ENCODE results near the gene MN1. TPM values are rescaled to one million over a fixed set of nuclear protein-coding genes. Genes with fewer than 3 reads are reported as not detected.

The MN1 gene
- total and polyA plus RNA-seq, 2 of the 8 experiments (the other 6 are each of a cell fraction or from before 2014, with no cell fraction given) = 3.1 to 4.9 TPM

GRCh38 chr22:27750584-27751265 is 50.8 kb downstream of the MN1 start:
- Histone ChIP-seq H4K91ac (replicated peaks; ENCODE audit: insufficient read length, low read length) (peak overlapping the region; percentile 22), H2BK15ac (ENCODE audit: low read length) (peak overlapping the region; percentile 23; the same call in 1 of the 2 replicates), H2BK5ac (ENCODE audit: low read depth, low read length) (peak overlapping the region; percentile 79; the same call in 1 of the 2 replicates), H3K79me1 (ENCODE audit: low read depth, low read length) (no peaks in the 10 kb centered on the region), H3K4ac (replicated peaks; ENCODE audit: insufficient read length, low read depth, low read length) (peak overlapping the region; percentile 29), H3K4me2 (ENCODE audit: insufficient read depth in 1 of 2, low read depth in 2 of 2, low read length in 2 of 2) (peak overlapping the region in 1 of 2 experiments; percentile 96; a peak in 2 of 4 replicates), H3K27ac (ENCODE audit: low read depth, low read length) (no peak overlapping the region), H3K4me3 (ENCODE audit: extremely low read depth in 1 of 4, insufficient read depth in 2 of 4, low read depth in 3 of 4, low read length in 4 of 4) (no peak overlapping the region), H3K9me3 (ENCODE audit: insufficient read depth in 2 of 2, low read depth in 1 of 2, low read length in 1 of 2) (no peaks in the 10 kb centered on the region), H3K36me3 (ENCODE audit: control insufficient read depth in 2 of 4, insufficient read depth in 4 of 4, low read length in 3 of 4) (no peaks in the 10 kb centered on the region), H3K23me2 (ENCODE audit: low read depth, low read length) (no peaks in the 10 kb centered on the region; the same call in 1 of the 2 replicates), H3K9ac (replicated peaks in 1 of 4; ENCODE audit: extremely low read depth in 1 of 4, low read depth in 3 of 4, low read length in 3 of 4) (no peak overlapping the region), H3K18ac (ENCODE audit: extremely low read depth, low read length) (no peak overlapping the region), H3K79me2 (ENCODE audit: control insufficient read depth in 1 of 2, insufficient read depth in 2 of 2, low read length in 2 of 2) (no peaks in the 10 kb centered on the region), H2BK20ac (ENCODE audit: low read length) (peak overlapping the region; percentile 9), H4K20me1 (replicated peaks in 1 of 2; ENCODE audit: control insufficient read depth in 1 of 2, insufficient read depth in 2 of 2, low read length in 2 of 2) (no peaks in the 10 kb centered on the region), H2BK12ac (ENCODE audit: low read depth, low read length) (peak overlapping the region; percentile 73), H3K56ac (replicated peaks; ENCODE audit: insufficient read length, low read depth, low read length) (no peak overlapping the region), H2AFZ (ENCODE audit: low read length) (no peak overlapping the region), H3K14ac (ENCODE audit: insufficient read length) (no peak overlapping the region), H2AK5ac (ENCODE audit: low read depth, low read length) (peak overlapping the region; percentile 94), H3K4me1 (replicated peaks in 1 of 4; ENCODE audit: control insufficient read depth in 3 of 4, insufficient read depth in 4 of 4, low read length in 3 of 4) (peaks cover 11 to 32% (median 23%) of the 10 kb centered on the region in 4 experiments), H4K5ac (ENCODE audit: insufficient read length, low read depth, low read length) (peak overlapping the region; percentile 18), H4K8ac (ENCODE audit: extremely low read depth, insufficient read depth, low read length) (no peak overlapping the region), H2BK120ac (replicated peaks; ENCODE audit: low read depth, low read length) (no peak overlapping the region), H3K27me3 (replicated peaks in 1 of 4; ENCODE audit: control insufficient read depth in 3 of 4, extremely low read depth in 1 of 4, insufficient read depth in 3 of 4, low read length in 3 of 4) (peaks cover 0 to 3% (median 0%) of the 10 kb centered on the region in 4 experiments; a peak in 1 of 7 replicates), H3K23ac (ENCODE audit: insufficient read length) (no peak overlapping the region)
- WGBS, 2 experiments (ENCODE audit: extremely low coverage in 1 of 2, insufficient coverage in 1 of 2, insufficient read length in 1 of 2, insufficient replicate concordance in 2 of 2, low coverage in 1 of 2, low lambda C conversion rate in 2 of 2, missing lambda C conversion rate in 1 of 2) = 86% methylated on average over 13 of the region's 13 CpGs; no CpG with 5 or more reads in 1 of the 2 experiments
- no peak for FAIRE-seq
- CTCF ChIA-PET (ENCODE audit: partially characterized antibody) = interaction anchor here (1.2 to 1.5 kb wide), 3 partner anchors 15 to 75 kb away, joined by 3 to 4 read pairs (median 4); no protein-coding TSS in a partner anchor
- DNase-seq (ENCODE audit: low read depth in 1 of 2, low spot score in 2 of 2) = no peak
- TF ChIP-seq SAP30 (IDR thresholded peaks at IDR 0.05; ENCODE audit: insufficient read depth, insufficient replicate concordance, low read length) (no peak), SIN3A (conservative IDR thresholded peaks at IDR 0.05 in 1 of 2, IDR thresholded peaks at IDR 0.05 in 1 of 2; ENCODE audit: low read depth in 1 of 2, low read length in 2 of 2) (no peak), CTBP2 (IDR thresholded peaks at IDR 0.05; ENCODE audit: borderline replicate concordance, insufficient read depth, insufficient read length, low read length) (no peak), SRF (IDR thresholded peaks at IDR 0.05; ENCODE audit: low read depth, low read length) (no peak), TCF12 (IDR thresholded peaks at IDR 0.05; ENCODE audit: low read depth, low read length) (no peak), FOSL1 (IDR thresholded peaks at IDR 0.05; ENCODE audit: insufficient read depth, low read depth, low read length) (no peak)
- POLR2A ChIA-PET (ENCODE audit: partially characterized antibody) = interaction anchor here (0.9 to 1.2 kb wide), 2 partner anchors 14 to 20 kb away, joined by 3 to 4 read pairs; no protein-coding TSS in a partner anchor
